HepG2 (cell line): ENCODE measurements around the gene TBC1D7. TPM values are rescaled to one million over a fixed set of nuclear protein-coding genes. Genes with fewer than 3 reads are reported as not detected.

ENCODE experiments used
- CBX5 ChIP-seq: sonication (generic); formaldehyde crosslinking; IDR thresholded peaks from 2 replicates; pipeline ENCODE4 v1.4.0; 2020; ENCODE audit warnings: missing genetic modification reagents, borderline replicate concordance
- CCAR2 ChIP-seq: fragments of 200-400 bp; formaldehyde crosslinking; optimal IDR thresholded peaks from 2 replicates; pipeline ENCODE3; 2018; ENCODE audit warnings: low read depth, mild to moderate bottlenecking, low read length, moderate library complexity
- JDP2 ChIP-seq: sonication (generic); formaldehyde crosslinking; IDR thresholded peaks from 2 replicates; pipeline ENCODE4 v1.8.1; 2022; ENCODE audit warnings: missing genetic modification reagents, borderline replicate concordance
- MED8 ChIP-seq: sonication (generic); formaldehyde crosslinking; IDR thresholded peaks from 2 replicates; pipeline ENCODE4 v1.8.1; 2023; ENCODE audit warnings: mild to moderate bottlenecking, missing genetic modification reagents; ENCODE audit not compliant: insufficient replicate concordance
- MXI1 ChIP-seq: IDR thresholded peaks from 3 replicates; pipeline ENCODE4 v1.6.1; 2012; ENCODE audit warnings: low read depth, low read length, inconsistent platforms, borderline replicate concordance
- RBM22 ChIP-seq: fragments of 200-400 bp; formaldehyde crosslinking; optimal IDR thresholded peaks from 2 replicates; pipeline ENCODE3; 2017; ENCODE audit warnings: mild to moderate bottlenecking, low read length, moderate library complexity
- RELA ChIP-seq: sonication (generic); formaldehyde crosslinking; IDR thresholded peaks from 2 replicates; pipeline ENCODE4 v1.4.0; 2020; ENCODE audit warnings: missing genetic modification reagents
- SP5 ChIP-seq: IDR thresholded peaks from 2 replicates; pipeline ENCODE4 v1.6.1; 2016; ENCODE audit warnings: low read depth, borderline replicate concordance
- STAT5B ChIP-seq: sonication (generic); formaldehyde crosslinking; IDR thresholded peaks from 2 replicates; pipeline ENCODE4 v1.4.0; 2020; ENCODE audit warnings: missing genetic modification reagents
- TCF12 ChIP-seq, 2 experiments: fragments of 450-650 bp in 1 of 2; sonication (generic) in 1 of 2; formaldehyde crosslinking in 1 of 2; IDR thresholded peaks; 2 replicates each; pipeline versions ENCODE4 v1.6.1 to v1.8.0; 2017 to 2022; ENCODE audit warnings: antibody characterized with exemption in 1 of 2, mild to moderate bottlenecking in 1 of 2, missing genetic modification reagents in 1 of 2, moderate library complexity in 1 of 2
- WIZ ChIP-seq: sonication (generic); formaldehyde crosslinking; IDR thresholded peaks from 2 replicates; pipeline ENCODE4 v1.5.1; 2020; ENCODE audit warnings: mild to moderate bottlenecking, missing genetic modification reagents
- ZBTB1 ChIP-seq: sonication (generic); formaldehyde crosslinking; IDR thresholded peaks from 2 replicates; pipeline ENCODE4 v1.4.0; 2020; ENCODE audit warnings: missing genetic modification reagents, borderline replicate concordance
- ZBTB25 ChIP-seq: IDR thresholded peaks from 2 replicates; pipeline ENCODE4 v1.6.1; 2018; ENCODE audit warnings: missing genetic modification reagents
- ZNF207 ChIP-seq: fragments of 450-650 bp; IDR thresholded peaks from 2 replicates; pipeline ENCODE4 v1.6.1; 2016; ENCODE audit warnings: antibody characterized with exemption, borderline replicate concordance
- ZNF225 ChIP-seq: sonication (generic); formaldehyde crosslinking; IDR thresholded peaks from 2 replicates; pipeline ENCODE4 v1.4.0; 2020; ENCODE audit warnings: mild to moderate bottlenecking, missing genetic modification reagents
- ZNF282 ChIP-seq: fragments of 450-650 bp; IDR thresholded peaks from 2 replicates; pipeline ENCODE4 v1.6.1; 2018; ENCODE audit not compliant: partially characterized antibody
- ZNF296 ChIP-seq: sonication (generic); formaldehyde crosslinking; conservative IDR thresholded peaks from 2 replicates; pipeline ENCODE4 v1.5.0; 2020; ENCODE audit warnings: mild to moderate bottlenecking, missing genetic modification reagents
- ZNF431 ChIP-seq: sonication (generic); formaldehyde crosslinking; IDR thresholded peaks from 2 replicates; pipeline ENCODE4 v1.9.0; 2022; ENCODE audit warnings: missing genetic modification reagents, low read depth, mild to moderate bottlenecking, borderline replicate concordance
- ZSCAN31 ChIP-seq: sonication (generic); formaldehyde crosslinking; IDR thresholded peaks from 2 replicates; pipeline ENCODE4 v1.5.0; 2020; ENCODE audit warnings: low read depth, mild to moderate bottlenecking, missing genetic modification reagents
- polyA plus RNA-seq, 8 experiments: library from polyadenylated mRNA; depleted of rRNA in 3 of 8; stranded (reverse) in 7 of 8; unstranded in 1 of 8; fragments of >200 nt; fragmentation: Illumina TruSeq in 4 of 8; extraction: Trizol in 4 of 8; gene quantifications; 2 replicates each; pipeline versions ENCODE4 v1.2.1 to v1.2.3, GENCODE V29; 2011 to 2016; ENCODE audit warnings: low read depth in 4 of 8, missing spikeins in 1 of 8, mixed read lengths in 1 of 8; ENCODE audit not compliant: insufficient read depth in 1 of 8
- total RNA-seq, 5 experiments: library from RNA; depleted of rRNA; stranded (reverse); fragments of >200 nt; fragmentation: Illumina TruSeq; extraction: Trizol; gene quantifications; 2 replicates each; pipeline ENCODE4 v1.2.3, GENCODE V29; 2016; ENCODE audit warnings: low read depth in 1 of 5
- TF ChIP-seq, protein P1 (sequence below): sonication (generic); formaldehyde crosslinking; IDR thresholded peaks from 2 replicates; pipeline ENCODE4 v1.8.0; 2022; ENCODE audit warnings: missing genetic modification reagents, mild to moderate bottlenecking, borderline replicate concordance
- TF ChIP-seq, protein P2 (sequence below): sonication (generic); formaldehyde crosslinking; IDR thresholded peaks from 2 replicates; pipeline ENCODE4 v1.4.0; 2020; ENCODE audit warnings: mild to moderate bottlenecking, missing genetic modification reagents
- TF ChIP-seq, protein P3 (sequence below): sonication (generic); formaldehyde crosslinking; IDR thresholded peaks from 2 replicates; pipeline ENCODE4 v1.4.0; 2020; ENCODE audit warnings: missing genetic modification reagents
- TF ChIP-seq, protein P4 (sequence below): sonication (generic); formaldehyde crosslinking; conservative IDR thresholded peaks from 2 replicates; pipeline ENCODE4 v1.4.0; 2020; ENCODE audit warnings: missing genetic modification reagents

The TBC1D7 gene
- total and polyA plus RNA-seq, 2 of the 13 experiments (the other 11 are each of a cell fraction or from before 2014, with no cell fraction given), result 23.3 to 30.8 TPM

DNA sequence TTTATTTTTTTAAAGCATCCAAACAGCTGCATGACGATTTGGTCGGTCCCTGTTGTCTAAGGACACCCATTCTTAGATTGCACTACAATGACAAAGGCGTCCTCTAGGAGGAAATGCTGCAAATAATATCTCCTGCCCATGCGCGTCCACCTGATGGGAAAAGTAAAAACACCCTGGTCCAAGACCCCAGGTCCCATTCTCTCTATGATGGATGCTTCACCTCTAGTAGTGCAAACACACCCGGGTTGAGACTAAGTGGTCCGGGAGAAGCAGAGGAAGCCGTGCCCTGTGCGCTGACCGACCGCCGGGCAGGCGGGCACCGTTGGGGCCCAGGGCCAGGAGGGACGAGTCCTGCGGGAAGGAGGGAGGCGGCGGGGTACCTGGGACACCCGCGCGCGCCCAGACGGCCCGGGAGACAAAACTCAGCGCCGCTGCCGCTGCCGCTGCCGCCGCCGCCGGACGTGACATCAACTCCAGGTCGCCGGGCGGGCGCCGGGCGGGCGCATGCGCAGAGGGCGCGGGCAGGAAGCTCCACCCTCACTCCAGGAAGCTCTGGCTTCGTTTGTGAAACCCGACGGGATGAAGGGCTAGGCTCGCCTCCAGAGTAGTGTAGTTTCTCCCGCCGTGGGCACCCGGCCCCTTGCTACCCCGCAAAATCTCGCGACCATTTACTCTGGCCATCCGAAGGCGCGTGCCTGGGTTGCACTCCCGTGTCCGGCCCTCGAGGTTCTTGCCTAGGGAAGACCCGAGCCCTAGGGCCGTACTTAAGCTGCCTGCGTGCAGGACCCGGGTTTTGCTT lies at the start of gene TBC1D7 (continued):
- TF ChIP-seq ZNF207 (no peak), MED8 (CRISPR knock-in tag) (peak; percentile 2), ZSCAN31 (CRISPR knock-in tag) (no peak), ZNF431 (CRISPR knock-in tag) (no peak; the same call in 1 of the 2 replicates), JDP2 (CRISPR knock-in tag) (no peak; the same call in 1 of the 2 replicates), MXI1 (peak; percentile 77; the same call in 1 of the 3 replicates), RBM22 (no peak), RELA (CRISPR knock-in tag) (no peak), ZNF296 (CRISPR knock-in tag) (peak; percentile 73; the same call in 1 of the 2 replicates), WIZ (CRISPR knock-in tag) (no peak), STAT5B (0 out of 2 replicates have a peak, but pooled peaks have one; percentile 32), CCAR2 (no peak), ZNF225 (peak; percentile 95; the same call in 1 of the 2 replicates), CBX5 (CRISPR knock-in tag) (0 out of 2 replicates have a peak, but pooled peaks have one; percentile 27), ZBTB25 (CRISPR knock-in tag) (peak; percentile 54; the same call in 1 of the 2 replicates), ZNF282 (no peak), TCF12 (IDR thresholded peaks at IDR 0.05) (no peak), TCF12 (CRISPR knock-in tag; IDR thresholded peaks at IDR 0.05) (no peak), SP5 (peak; percentile 16; the same call in 1 of the 2 replicates), ZBTB1 (no peak)
- TF ChIP-seq, protein P1, sequence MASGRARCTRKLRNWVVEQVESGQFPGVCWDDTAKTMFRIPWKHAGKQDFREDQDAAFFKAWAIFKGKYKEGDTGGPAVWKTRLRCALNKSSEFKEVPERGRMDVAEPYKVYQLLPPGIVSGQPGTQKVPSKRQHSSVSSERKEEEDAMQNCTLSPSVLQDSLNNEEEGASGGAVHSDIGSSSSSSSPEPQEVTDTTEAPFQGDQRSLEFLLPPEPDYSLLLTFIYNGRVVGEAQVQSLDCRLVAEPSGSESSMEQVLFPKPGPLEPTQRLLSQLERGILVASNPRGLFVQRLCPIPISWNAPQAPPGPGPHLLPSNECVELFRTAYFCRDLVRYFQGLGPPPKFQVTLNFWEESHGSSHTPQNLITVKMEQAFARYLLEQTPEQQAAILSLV (CRISPR knock-in tag), result peak; percentile 81; the same call in 1 of the 2 replicates
- TF ChIP-seq, protein P2, sequence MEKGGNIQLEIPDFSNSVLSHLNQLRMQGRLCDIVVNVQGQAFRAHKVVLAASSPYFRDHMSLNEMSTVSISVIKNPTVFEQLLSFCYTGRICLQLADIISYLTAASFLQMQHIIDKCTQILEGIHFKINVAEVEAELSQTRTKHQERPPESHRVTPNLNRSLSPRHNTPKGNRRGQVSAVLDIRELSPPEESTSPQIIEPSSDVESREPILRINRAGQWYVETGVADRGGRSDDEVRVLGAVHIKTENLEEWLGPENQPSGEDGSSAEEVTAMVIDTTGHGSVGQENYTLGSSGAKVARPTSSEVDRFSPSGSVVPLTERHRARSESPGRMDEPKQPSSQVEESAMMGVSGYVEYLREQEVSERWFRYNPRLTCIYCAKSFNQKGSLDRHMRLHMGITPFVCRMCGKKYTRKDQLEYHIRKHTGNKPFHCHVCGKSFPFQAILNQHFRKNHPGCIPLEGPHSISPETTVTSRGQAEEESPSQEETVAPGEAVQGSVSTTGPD (CRISPR knock-in tag), result no peak; the same call in 1 of the 2 replicates
- TF ChIP-seq, protein P3, sequence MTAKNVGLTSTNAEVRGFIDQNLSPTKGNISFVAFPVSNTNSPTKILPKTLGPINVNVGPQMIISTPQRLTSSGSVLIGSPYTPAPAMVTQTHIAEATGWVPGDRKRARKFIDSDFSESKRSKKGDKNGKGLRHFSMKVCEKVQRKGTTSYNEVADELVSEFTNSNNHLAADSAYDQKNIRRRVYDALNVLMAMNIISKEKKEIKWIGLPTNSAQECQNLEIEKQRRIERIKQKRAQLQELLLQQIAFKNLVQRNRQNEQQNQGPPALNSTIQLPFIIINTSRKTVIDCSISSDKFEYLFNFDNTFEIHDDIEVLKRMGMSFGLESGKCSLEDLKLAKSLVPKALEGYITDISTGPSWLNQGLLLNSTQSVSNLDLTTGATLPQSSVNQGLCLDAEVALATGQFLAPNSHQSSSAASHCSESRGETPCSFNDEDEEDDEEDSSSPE, result peak; percentile 86
- TF ChIP-seq, protein P4, sequence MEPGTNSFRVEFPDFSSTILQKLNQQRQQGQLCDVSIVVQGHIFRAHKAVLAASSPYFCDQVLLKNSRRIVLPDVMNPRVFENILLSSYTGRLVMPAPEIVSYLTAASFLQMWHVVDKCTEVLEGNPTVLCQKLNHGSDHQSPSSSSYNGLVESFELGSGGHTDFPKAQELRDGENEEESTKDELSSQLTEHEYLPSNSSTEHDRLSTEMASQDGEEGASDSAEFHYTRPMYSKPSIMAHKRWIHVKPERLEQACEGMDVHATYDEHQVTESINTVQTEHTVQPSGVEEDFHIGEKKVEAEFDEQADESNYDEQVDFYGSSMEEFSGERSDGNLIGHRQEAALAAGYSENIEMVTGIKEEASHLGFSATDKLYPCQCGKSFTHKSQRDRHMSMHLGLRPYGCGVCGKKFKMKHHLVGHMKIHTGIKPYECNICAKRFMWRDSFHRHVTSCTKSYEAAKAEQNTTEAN, result no peak; the same call in 1 of the 2 replicates
